IPS-18c (cell line): Measurements from ENCODE around the gene CNPPD1.
"Not testable (repeated sequence)": the region's sequence is repeated elsewhere in the genome, so short reads cannot be mapped to it uniquely, and the experiment has no call there.

ENCODE experiments used
- H3K4me3 ChIP-seq: 2 replicates; pipeline ENCODE4 v1.7.0; 2013; ENCODE audit warnings: low read depth, mild to moderate bottlenecking, low read length, moderate library complexity; ENCODE audit not compliant: insufficient read depth
- H3K9me3 ChIP-seq: one replicate; pipeline ENCODE4 v1.6.1; 2013; ENCODE audit warnings: mild to moderate bottlenecking, low read length, moderate library complexity; ENCODE audit not compliant: control insufficient read depth, insufficient read depth

CNPPD1 gene

DNA sequence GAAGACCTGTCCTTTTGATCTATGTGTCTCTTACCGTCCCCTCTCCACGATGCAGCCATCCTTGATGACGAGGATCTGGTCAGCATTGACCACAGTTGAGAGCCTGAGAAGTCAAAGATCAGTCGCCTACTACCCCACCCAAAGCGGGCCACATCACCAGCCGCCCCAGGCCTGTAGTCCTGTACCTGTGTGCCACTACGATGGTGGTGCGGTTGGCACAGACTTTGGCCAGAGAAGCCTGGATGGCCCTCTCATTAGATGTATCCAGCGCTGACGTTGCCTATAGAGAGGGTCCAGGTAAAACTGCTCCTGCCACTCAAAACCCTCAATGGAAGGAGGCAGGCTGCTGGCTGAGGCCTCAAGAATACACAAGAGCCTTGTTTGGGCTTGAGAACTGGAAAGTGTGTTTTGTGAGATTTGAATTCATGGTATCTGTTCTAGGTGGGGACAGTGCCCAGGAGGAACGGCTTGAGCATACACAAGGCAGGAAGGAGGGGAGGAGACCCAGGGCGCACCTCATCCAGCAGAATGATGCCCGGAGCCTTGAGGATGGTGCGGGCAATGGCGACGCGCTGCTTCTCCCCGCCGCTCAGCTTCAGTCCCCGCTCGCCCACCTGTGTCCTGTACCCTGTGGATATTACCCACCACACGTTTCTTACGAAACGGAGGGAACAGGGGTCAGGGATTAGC is 33.6 kb upstream of the CNPPD1 start:
- H3K9me3 ChIP-seq, result no peaks in the 10 kb centered on the region
- no peak overlapping the region for H3K4me3 ChIP-seq

DNA sequence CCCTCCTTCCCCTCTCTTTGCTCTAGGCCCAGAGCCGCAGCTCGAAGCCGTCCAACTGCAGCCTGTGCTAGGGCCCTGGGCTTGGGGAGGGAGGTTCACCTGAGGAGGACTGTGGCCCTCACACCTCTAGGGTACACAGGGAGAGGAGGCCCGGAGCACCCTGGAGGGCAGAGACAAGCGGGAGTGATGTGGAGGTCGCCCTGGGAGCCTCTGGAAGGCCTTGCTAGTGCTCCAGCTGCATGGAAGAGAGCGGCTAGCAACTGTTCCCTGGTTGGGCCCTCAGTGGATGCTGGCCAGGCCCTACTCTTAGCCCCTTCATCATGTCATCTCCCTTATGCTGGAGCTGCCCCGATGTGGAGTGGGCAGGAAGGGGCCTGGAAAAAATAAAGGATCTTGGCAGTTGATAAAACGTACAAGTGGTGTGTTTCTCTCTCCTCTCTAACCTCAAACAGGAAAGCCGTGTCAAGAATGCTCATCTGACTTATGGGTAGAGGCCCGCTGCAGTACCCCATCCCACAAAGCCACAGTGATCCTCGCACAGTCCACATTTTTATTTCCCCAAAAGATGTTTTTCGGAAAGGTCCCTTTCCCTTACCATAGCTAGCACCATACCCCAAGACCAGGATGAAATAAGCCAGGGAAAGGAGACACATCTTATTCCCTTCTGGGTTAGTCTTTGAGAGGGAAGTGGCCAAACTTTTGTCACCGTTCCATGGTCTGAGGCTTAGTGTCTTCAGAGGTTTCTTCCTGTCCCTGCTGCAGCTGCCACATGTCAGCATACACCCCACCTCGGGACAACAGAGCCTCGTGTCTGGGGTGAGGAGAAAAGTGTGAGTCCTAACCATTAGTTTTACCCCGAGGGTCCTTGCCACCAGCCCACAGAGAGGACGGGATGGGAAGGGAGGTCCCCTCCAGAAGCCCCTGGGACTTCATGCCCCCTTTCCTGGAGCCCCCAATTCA is 32.8 kb upstream of the CNPPD1 start:
- Histone ChIP-seq H3K9me3 (no peaks in the 10 kb centered on the region), H3K4me3 (no peak overlapping the region)

DNA sequence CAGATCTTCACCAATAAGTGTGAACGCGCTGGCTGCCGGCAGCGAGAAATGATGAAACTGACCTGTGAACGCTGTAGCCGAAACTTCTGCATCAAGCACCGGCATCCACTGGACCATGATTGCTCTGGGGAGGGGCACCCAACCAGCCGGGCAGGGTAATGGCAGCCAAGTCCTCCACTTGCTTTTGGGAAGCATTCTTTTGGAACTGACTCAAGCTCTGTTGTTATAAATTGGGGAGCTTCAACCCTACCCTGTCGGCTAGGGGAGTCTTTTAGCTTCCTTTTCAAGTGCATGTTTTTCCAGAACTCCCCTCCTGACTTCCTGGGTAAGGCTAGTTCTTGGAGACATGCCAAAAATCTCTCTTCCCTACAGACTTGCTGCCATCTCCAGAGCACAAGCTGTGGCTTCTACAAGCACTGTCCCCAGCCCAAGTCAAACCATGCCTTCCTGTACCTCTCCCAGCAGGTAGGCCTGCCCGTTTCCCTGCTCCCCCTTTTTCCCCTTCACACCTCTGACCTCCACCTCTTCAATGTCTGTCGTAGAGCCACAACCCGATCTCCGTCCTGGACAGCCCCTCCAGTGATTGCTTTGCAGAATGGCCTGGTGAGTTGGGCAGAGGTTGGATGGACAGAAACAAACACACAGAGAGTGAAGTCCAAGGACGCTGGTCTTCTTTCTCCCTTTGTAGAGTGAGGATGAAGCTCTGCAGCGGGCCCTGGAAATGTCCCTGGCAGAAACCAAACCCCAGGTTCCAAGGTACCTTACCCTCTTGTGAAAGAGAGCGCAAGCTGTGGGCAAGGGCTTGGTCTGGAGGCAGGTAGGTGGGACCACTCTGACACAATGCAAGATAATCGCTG is 31.4 kb upstream of the CNPPD1 start:
- H3K4me3 ChIP-seq, result no peak overlapping the region

DNA sequence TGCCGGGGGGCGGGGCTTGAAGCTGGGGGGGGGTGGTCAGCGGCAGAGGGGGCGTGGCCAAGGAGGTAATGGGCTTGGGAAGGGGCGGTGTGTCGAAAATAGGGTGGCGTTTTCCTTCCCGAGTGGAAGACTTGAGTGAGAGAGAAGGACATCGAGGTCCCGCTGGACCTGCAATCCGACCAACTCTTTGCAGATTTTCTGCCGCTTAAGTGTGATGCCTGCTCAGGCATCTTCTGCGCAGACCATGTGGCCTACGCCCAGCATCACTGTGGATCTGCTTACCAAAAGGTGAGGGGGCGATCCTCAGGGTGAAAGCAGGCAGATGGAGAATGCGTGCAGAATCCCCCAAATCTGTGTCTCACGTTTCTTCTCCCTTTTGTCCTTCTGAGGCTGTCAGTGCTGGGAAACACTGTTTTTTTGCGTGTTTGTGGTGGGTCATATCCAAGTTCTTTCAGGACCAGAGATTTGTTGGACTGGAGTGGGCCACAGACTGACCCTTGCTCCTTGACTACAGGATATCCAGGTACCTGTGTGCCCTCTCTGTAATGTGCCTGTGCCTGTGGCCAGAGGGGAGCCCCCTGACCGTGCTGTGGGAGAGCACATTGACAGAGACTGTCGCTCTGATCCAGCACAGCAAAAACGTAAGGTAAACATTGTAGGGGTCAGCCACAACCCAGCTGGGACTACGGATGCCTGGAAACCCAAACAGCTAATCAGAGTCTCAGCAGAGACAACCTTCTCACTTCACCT is 30.6 kb upstream of the CNPPD1 start:
- no peaks in the 10 kb centered on the region for H3K9me3 ChIP-seq
- peak overlapping the region; percentile 79 for H3K4me3 ChIP-seq

More for the DNA sequence above, 31.4 kb upstream of the CNPPD1 start:
- H3K9me3 ChIP-seq, result no peaks in the 10 kb centered on the region

DNA sequence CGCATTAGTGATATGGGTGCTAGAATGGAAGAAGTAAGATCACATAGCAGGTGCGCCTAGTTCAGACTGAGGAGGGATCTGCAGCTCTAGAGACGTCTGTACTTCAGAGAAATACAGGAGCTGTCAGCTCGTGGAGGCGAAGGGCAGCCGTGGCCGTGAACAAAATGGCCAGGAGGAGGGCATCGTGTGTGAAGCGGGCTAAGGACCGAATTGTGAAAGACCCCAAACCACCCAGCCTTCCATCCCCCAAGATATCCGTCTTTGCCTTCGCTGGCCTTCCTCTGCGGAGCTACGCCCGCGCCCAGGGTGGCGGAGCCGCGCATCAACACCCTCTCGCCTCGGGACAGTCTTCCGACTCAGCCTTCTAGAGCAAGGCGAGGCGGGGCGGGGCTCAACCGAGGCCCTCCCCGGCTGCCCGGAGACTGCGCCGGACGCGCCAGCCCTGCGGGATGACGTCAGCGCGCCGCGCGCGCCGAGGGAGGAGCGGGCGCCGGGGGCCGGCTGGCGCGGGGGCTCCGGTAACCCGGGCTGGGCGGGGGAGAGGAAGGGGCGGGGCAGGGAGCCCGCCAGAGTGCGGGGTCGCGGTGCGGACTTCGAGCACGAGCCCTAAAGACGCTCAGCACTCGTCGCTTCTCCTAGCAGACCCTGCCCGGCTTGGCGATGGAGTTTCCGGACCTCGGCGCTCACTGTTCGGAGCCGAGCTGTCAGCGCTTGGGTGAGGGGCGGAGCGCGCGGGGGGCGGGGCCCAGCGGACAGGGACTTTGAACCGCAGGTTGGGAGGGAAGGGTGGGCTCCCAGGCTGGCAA is 29.8 kb upstream of the CNPPD1 start, which contains the start of gene ZFAND2B:
TSS of gene ZFAND2B (plus strand) at position 455 of the 806 bp plus-strand sequence. CDS start at position 661, 206 bp downstream.
- peak within 1 kb of the TSS; percentile 79 for H3K4me3 ChIP-seq
- no peaks in the 10 kb centered on the region for H3K9me3 ChIP-seq

DNA sequence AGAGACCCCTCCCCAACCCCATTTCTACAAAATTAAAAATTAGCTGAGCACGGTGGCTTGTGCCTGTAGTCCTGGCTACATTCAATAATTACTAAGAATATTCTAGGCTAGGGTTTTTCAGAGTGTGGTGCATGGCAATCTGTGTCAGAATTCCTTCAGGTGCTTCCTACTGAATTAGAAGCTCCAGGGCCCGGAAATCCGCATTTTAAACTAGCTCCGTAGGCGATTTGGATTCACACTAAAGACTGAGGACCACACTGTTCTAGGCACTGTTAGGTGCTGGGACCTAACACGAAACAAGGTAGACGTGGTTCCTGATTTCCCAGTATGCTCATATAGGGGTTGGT is 29.2 kb upstream of the CNPPD1 start:
- H3K9me3 ChIP-seq, result no peaks in the 10 kb centered on the region

DNA sequence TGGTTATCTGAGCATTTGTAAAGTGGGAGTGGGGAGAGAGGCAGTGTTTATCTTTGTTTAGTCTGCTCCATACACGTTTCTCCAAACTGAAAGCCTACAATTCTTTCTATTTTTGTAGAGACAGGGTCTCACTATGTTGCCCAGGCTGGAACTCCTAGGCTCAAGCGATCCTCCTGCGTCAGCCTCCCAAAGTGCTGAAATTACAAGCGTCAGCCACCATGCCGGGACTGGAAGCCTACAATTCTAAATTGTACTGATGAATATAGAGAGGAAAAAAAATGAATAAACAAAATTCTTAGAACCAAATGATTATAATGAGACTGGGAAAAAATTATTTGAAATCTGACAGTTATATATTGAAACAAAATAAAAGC is 28.4 kb upstream of the CNPPD1 start:
- Histone ChIP-seq H3K9me3 (no peaks in the 10 kb centered on the region), H3K4me3 (no peak overlapping the region)

More for the DNA sequence above, 29.2 kb upstream of the CNPPD1 start:
- H3K4me3 ChIP-seq, result peak overlapping the region; percentile 79

DNA sequence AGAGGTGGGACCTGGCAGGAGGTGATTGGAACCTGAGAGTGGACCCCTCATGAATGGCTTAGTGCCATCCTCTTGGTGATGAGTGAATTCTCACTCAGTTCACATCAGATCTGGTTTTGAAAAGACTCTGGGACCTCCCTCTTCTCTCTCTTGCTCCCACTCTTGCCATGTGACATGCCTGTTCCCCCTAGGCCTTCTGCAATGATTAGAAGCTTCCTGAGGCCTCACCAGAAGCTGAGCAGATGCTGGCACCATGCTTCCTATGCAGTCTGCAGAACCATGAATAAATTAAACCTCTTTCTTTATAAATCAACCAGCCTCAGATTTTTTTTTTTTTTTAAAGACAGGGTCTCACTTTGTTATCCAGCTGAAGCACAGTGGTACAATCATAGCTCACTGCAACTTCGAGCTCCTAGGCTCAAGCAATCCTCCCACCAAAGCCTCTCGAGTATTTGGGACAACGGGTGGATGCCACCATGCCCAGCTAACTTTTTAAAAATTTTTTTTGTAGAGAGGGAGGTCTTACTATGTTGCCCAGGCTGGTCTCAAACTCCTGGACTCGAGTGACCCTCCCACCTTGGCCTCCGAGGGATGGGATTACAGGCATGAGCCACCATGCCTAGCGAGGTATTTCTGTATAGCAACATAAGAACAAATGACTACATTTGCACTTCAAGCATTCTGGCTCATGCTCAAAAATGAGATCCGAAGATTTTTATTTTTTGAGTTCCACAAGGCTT is 27.9 kb upstream of the CNPPD1 start:
- H3K4me3 ChIP-seq, result no peak overlapping the region
- no peaks in the 10 kb centered on the region for H3K9me3 ChIP-seq

DNA sequence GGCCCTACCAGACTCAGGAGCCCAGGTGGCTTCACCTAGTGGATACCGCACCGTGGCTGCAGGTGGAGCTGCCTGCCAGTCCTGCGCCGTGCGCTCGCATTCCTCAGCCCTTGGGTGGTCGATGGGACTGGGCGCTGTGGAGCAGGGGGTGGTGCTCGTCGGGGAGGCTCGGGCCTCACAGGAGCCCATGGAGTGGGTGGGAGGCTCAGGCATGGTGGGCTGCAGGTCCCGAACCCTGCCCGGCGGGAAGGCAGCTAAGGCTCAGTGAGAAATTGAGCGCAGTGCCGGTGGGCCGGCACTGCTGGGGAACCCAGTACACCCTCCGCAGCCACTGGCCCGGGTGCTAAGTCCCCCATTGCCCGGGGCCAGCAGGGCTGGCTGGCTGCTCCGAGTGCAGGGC is 24.6 kb upstream of the CNPPD1 start:
- H3K9me3 ChIP-seq, H3K4me3 ChIP-seq: not testable (repeated sequence)

DNA sequence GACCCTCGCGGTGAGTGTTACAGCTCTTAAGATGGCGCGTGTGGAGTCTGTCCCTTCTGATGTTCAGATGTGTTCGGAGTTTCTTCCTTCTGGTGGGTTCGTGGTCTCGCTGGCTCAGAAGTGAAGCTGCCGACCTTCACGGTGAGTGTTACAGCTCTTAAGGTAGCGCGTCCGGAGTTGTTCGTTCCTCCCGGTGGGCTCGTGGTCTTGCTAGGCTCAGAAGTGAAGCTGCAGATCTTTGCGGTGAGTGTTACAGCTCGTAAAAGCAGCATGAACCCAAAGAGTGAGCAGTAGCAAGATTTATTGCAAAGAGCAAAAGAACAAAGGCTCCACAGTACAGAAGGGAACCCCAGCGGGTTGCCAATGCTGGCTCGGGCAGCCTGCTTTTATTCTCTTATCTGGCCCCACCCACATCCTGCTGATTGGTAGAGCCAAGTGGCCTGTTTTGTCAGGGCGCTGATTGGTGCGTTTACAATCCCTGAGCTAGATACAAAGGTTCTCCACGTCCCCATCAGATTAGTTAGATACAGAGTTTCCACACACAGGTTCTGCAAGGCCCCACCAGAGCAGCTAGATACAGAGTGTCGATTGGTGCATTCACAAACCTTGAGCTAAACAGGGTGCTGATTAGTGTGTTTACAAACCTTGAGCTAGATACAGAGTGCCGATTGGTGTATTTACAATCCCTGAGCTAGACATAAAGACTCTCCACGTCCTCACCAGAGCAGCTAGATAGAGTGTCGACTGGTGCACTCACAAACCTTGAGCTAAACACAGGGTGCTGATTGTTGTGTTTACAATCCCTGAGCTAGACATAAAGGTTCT is 24.0 kb upstream of the CNPPD1 start:
- not testable (repeated sequence) for H3K4me3 ChIP-seq, H3K9me3 ChIP-seq

DNA sequence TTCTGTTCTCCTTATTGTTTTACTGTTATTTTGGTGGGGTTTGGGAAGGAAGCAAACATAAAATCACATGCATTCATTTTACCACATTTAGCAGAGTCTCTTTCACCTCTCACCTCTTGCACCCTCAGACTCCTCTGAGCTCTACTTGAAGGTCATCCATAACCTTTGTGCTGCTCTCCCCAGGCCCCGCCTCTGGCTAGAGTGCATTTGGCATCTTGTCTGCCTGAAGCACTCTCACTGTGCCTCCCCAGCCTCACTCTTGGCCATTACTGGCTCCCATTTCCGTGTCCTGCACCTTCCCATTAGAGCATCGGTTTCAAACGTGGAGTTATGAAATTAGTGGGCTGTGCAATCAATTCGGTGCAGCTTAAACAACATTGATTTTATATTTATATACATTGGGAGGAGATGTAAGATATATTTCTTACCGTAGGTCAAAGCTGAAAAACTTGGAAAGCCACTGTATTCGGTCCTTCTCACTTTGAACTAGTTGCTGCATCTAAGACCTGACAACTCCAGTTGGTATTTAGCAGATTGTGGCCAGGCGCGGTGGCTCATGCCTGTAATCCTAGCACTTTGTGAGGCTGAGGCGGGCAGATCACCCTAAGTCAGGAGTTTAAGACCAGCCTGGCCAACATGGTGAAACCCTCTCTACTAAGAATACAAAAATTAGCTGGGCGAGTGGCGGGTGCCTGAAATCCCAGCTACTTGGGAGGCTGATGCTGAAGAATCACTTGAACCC is 22.9 kb upstream of the CNPPD1 start:
- no peaks in the 10 kb centered on the region for H3K9me3 ChIP-seq
- no peak overlapping the region for H3K4me3 ChIP-seq

DNA sequence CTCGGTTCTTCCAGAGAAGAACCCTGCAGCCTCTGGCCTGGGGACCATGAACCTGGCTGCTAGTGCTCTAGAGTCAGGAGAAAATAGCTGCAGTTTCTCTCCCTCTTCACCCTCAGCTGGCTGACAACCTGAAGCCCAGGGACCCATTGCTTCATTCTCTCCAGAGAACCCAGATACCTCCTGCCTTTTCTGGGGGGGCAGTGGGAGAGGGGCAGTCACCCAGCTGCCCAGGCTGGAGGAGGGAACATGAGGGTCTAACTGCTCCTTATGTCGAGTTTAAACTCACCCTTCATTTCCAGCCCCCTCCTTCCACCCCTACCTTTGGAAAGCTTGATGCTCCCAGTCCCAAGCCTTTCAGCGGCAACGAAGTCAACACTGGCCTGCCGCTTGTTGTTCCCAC is 22.2 kb upstream of the CNPPD1 start:
- Histone ChIP-seq H3K4me3 (no peak overlapping the region), H3K9me3 (no peaks in the 10 kb centered on the region)

DNA sequence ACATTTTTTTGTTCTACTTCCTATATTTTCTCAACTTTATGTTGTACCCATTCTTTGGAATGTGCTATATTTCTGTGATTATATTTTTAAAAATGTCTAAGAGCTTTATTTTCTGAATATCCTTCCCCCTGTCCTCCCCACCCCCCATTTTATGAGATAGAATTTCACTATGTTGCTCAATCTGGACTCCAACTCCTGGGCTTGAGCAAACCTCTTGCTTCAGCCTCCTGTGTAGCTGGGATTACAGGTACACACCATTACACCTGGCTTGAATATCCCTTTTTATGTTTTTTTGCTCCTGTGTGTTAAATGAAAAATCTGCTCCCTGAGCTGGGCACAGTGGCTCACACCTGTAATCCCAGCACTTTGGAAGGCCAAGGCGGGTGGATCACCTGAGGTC is 20.7 kb upstream of the CNPPD1 start:
- Histone ChIP-seq H3K9me3 (no peaks in the 10 kb centered on the region), H3K4me3 (no peak overlapping the region)

DNA sequence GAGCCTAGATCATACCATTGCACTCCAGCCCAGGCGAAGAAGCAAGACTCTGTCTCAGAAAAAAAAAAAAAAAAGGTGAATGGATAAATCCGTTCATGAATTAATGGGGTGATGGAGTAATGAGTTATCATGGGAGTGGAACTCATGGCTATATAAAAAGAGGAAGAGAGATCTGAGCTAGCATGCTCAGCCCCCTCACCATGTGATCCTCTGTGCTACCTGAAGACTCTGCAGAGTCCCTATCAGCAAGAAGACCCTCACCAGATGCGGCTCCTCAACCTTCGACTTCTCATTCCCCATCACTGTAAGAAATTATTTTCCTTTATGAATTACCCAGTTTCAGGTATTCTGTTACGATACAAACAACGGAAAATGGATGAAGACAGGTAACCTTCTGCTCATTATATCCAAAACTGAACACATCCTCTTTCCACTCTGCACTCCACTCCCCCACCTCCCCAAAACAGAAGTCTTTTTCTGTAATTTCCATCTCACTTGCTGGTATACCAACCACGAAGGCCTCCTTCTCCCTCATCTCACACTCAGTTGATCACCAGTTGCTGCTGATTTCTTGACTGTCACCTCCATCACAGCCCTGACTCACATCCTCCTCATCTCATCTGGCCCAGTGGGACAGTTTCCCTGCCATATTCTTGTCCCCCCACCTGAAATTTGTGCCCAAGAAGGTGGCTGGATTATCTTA is 10.2 kb upstream of the CNPPD1 start:
- no peaks in the 10 kb centered on the region for H3K9me3 ChIP-seq
- H3K4me3 ChIP-seq, result no peak overlapping the region
